Measurements from ENCODE around the gene SGSM1. TPM values are rescaled to one million over a fixed set of nuclear protein-coding genes. Genes with fewer than 3 reads are reported as not detected.

Gene SGSM1
- total and polyA plus RNA-seq, 12 donors, result 1.1 to 14.3 (median 7.8) TPM

DNA sequence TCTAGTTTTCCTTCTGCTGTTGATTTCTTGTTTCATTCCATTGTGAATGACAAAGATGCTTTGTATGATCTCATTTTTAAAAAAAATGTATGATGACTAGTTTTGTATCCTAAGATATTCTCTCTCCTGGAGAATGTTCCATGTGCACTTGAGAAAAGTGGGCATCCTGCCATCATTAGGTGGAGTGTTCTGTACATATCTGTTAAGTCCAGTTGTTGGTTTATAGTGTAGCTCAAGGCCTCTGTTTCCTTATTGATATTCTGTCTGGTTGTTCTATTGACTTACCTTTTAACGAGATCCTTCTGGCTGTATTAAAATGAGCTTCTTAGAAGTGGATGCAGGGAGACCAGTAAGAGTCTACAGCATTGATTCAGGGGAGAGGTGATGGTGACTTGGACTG is 35.2 kb downstream of the SGSM1 start:
- Histone ChIP-seq H3K4me3 (no peak overlapping the region), H3K27me3 (no peaks in the 10 kb centered on the region), H3K36me3 (no peaks in the 10 kb centered on the region), H3K9me3 (peaks cover 0 to 10% (median 0%) of the 10 kb centered on the region in 11 donors), H3K27ac (no peak overlapping the region), H3K4me1 (peaks cover 0 to 8% (median 0%) of the 10 kb centered on the region in 9 donors)
- intact Hi-C loops (cut with DNase I), result loop anchor here in 1 of 10 donors (5.0 kb wide), 1 partner anchor 39 kb away; no protein-coding TSS in a partner anchor
- no peak for ATAC-seq
- TF ChIP-seq, protein P1, sequence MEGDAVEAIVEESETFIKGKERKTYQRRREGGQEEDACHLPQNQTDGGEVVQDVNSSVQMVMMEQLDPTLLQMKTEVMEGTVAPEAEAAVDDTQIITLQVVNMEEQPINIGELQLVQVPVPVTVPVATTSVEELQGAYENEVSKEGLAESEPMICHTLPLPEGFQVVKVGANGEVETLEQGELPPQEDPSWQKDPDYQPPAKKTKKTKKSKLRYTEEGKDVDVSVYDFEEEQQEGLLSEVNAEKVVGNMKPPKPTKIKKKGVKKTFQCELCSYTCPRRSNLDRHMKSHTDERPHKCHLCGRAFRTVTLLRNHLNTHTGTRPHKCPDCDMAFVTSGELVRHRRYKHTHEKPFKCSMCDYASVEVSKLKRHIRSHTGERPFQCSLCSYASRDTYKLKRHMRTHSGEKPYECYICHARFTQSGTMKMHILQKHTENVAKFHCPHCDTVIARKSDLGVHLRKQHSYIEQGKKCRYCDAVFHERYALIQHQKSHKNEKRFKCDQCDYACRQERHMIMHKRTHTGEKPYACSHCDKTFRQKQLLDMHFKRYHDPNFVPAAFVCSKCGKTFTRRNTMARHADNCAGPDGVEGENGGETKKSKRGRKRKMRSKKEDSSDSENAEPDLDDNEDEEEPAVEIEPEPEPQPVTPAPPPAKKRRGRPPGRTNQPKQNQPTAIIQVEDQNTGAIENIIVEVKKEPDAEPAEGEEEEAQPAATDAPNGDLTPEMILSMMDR (IDR thresholded peaks at IDR 0.05), result no peak
- no peak for DNase-seq
- 69 to 71% methylated on average over 1 of the region's 1 CpG for WGBS, 2 donors

DNA sequence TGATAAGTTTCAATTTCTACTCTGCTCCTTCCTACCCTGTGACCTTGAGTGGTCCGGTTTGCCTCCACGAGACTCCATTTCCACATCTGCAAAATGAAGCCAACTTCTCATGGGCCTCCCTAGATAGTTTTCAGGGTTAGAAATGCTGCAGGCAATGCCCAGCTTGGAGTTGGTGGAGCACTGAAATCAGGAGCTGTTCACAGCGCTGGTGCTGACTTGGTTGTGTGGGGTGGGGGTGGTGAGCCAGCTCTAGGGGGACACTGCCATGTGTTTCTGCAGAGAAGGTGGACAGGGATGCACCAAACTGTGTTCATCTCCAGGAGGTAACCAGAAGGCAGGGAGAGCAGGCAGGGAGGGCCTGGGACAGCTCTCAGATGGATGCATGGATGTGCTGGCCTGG is 37.0 kb downstream of the SGSM1 start:
- intact Hi-C loops (cut with DNase I), result loop anchor here in 1 of 10 donors (5.0 kb wide), 1 partner anchor 41 kb away; no protein-coding TSS in a partner anchor
- TF ChIP-seq, protein P1 (IDR thresholded peaks at IDR 0.05), result no peak
- H3K36me3 ChIP-seq, result peaks cover 0 to 8% (median 0%) of the 10 kb centered on the region in 9 donors
- ATAC-seq, result no peak
- peaks cover 0 to 9% (median 0%) of the 10 kb centered on the region in 11 donors for H3K9me3 ChIP-seq
- peaks cover 0 to 8% (median 0%) of the 10 kb centered on the region in 9 donors for H3K4me1 ChIP-seq
- DNase-seq, result no peak
- H3K4me3 ChIP-seq, result no peak overlapping the region
- no peaks in the 10 kb centered on the region for H3K27me3 ChIP-seq
- no peak overlapping the region for H3K27ac ChIP-seq
- 73 to 89% methylated on average over 3 of the region's 3 CpGs for WGBS, 2 donors

DNA sequence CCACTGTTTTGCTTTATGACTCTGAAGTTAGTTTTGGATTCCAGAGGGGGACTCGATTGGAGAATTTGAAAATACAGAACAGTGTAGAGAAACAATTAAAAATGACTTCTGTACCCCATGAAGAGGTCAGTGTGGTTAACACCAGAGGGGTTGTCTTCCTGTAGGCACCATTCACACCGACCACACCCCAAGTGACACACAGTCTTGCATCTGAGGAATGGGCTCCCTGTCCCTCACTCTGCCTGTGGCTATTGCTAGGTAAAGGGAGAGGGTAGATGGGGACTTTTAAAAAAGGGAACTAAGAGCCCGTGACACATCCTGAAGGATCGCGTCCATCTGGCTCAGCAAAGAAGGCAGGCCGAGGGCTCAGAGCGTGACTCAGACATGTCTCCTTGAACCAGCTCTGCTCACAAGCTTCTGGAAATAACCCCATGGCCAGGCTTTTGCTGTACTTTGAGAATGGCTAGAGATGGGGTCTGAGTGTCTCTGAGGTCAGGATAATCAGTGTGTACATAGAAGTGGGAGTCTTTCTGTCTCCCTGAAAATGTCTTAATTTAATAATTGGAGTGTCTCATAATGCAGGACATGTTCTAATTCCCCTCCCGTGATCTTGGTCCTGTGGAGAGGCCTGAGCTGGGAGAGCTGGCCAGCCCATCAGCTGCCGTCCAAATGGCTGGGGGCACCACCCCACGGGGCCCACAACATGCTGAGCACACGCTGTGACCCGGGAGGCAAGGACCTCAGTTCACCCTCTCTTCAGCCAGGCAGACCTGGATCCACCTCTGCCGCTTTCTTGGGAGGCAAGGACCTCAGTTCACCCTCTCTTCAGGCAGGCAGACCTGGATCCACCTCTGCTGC is 39.3 kb downstream of the SGSM1 start:
- TF ChIP-seq, protein P1 (IDR thresholded peaks at IDR 0.05), result no peak
- intact Hi-C loops (cut with DNase I), result loop anchor here in 2 of 10 donors (5.0 kb wide), 2 partner anchors 73 to 78 kb away; partner anchors contain the start of gene PIWIL3 (in 1 of the 2)
- H3K4me3 ChIP-seq, result no peak overlapping the region
- peaks cover 0 to 8% (median 0%) of the 10 kb centered on the region in 9 donors for H3K4me1 ChIP-seq
- H3K36me3 ChIP-seq, result peaks cover 0 to 9% (median 0%) of the 10 kb centered on the region in 9 donors
- peak overlapping the region in 1 of 10 donors; percentile 14 for H3K27ac ChIP-seq
- H3K27me3 ChIP-seq, result no peaks in the 10 kb centered on the region
- H3K9me3 ChIP-seq, result no peaks in the 10 kb centered on the region
- no peak for DNase-seq
- ATAC-seq, result peak in 6 of 8 donors; percentile 17 to 64 (median 31)
- WGBS, 2 donors, result 68 to 69% methylated on average over 13 of the region's 13 CpGs

DNA sequence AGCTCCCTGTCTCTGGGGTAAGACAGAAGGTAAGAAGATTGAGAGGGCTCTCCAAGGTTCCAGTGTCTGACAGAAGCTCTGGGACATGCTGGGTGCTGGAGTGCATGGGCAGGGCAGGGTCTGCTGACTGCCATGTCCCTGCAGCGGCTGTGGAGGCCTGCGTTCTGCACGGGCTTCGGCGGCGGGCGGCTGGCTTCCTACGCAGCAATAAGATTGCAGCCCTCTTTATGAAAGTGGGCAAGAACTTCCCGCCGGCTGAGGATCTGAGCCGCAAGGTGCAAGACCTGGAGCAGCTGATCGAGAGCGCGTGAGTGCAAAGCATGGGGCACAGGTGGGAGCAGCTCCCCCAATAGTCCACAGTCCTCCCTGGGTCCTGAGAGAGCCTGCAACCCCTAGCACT is 41.5 kb downstream of the SGSM1 start:
- peaks cover 0 to 8% (median 0%) of the 10 kb centered on the region in 9 donors for H3K4me1 ChIP-seq
- no peak overlapping the region for H3K4me3 ChIP-seq
- WGBS, 2 donors, result 96 to 97% methylated on average over 14 of the region's 14 CpGs
- no peak for ATAC-seq
- H3K36me3 ChIP-seq, result peaks cover 0 to 9% (median 0%) of the 10 kb centered on the region in 9 donors
- DNase-seq, result no peak
- no peaks in the 10 kb centered on the region for H3K27me3 ChIP-seq
- H3K27ac ChIP-seq, result no peak overlapping the region
- TF ChIP-seq, protein P1 (IDR thresholded peaks at IDR 0.05), result no peak
- H3K9me3 ChIP-seq, result no peaks in the 10 kb centered on the region
- intact Hi-C loops (cut with DNase I), result loop anchor here in 2 of 10 donors (5.0 kb wide), 2 partner anchors 75 to 80 kb away; partner anchors contain the start of gene PIWIL3 (in 1 of the 2)

All from heart right ventricle (tissue), 16 donors.